ENCODE data around the gene ZNF586. TPM values are rescaled to one million over a fixed set of nuclear protein-coding genes. Genes with fewer than 3 reads are reported as not detected.
"Not testable (repeated sequence)": the region's sequence is repeated elsewhere in the genome, so short reads cannot be mapped to it uniquely, and the experiment has no call there.

ZNF586 gene
- total RNA-seq, 3 donors from 2014 or later: 14.7 to 17.6 (median 15.5) TPM

- peak overlapping the region; percentile 17 for H3K4me3 Mint-ChIP-seq
- H3K4me1 Mint-ChIP-seq (ENCODE audit: low read depth): peaks cover 47% of the 10 kb centered on the region
- peaks cover 22% of the 10 kb centered on the region for H3K36me3 Mint-ChIP-seq (ENCODE audit: insufficient read depth)
- DNase-seq (no peak), ATAC-seq (no peak)
- H3K27me3 Mint-ChIP-seq (ENCODE audit: low read depth): no peaks in the 10 kb centered on the region
- no peaks in the 10 kb centered on the region for H3K9me3 Mint-ChIP-seq
Observed at GRCh38 chr19:57812226-57812625, 42.8 kb downstream of the ZNF586 start.

- ATAC-seq: not testable (repeated sequence)
Observed at GRCh38 chr19:57812975-57813820, 43.7 kb downstream of the ZNF586 start.

GRCh38 chr19:57813919-57814504, 44.5 kb downstream of the ZNF586 start:
- Mint-ChIP-seq H3K36me3 (ENCODE audit: insufficient read depth) (peaks cover 14% of the 10 kb centered on the region), H3K9me3 (no peaks in the 10 kb centered on the region), H3K27me3 (ENCODE audit: low read depth) (no peaks in the 10 kb centered on the region), H3K4me3 (peak overlapping the region; percentile 96), H3K4me1 (ENCODE audit: low read depth) (peaks cover 47% of the 10 kb centered on the region)
- DNase-seq: no peak
- ATAC-seq: no peak

More at GRCh38 chr19:57812975-57813820, 43.7 kb downstream of the ZNF586 start:
- peaks cover 44% of the 10 kb centered on the region for H3K4me1 Mint-ChIP-seq (ENCODE audit: low read depth)
- not testable (repeated sequence) for H3K9me3 Mint-ChIP-seq; DNase-seq; H3K27me3 Mint-ChIP-seq (ENCODE audit: low read depth)
- H3K36me3 Mint-ChIP-seq (ENCODE audit: insufficient read depth): peaks cover 16% of the 10 kb centered on the region
- H3K4me3 Mint-ChIP-seq: peak overlapping the region; percentile 96

DNA sequence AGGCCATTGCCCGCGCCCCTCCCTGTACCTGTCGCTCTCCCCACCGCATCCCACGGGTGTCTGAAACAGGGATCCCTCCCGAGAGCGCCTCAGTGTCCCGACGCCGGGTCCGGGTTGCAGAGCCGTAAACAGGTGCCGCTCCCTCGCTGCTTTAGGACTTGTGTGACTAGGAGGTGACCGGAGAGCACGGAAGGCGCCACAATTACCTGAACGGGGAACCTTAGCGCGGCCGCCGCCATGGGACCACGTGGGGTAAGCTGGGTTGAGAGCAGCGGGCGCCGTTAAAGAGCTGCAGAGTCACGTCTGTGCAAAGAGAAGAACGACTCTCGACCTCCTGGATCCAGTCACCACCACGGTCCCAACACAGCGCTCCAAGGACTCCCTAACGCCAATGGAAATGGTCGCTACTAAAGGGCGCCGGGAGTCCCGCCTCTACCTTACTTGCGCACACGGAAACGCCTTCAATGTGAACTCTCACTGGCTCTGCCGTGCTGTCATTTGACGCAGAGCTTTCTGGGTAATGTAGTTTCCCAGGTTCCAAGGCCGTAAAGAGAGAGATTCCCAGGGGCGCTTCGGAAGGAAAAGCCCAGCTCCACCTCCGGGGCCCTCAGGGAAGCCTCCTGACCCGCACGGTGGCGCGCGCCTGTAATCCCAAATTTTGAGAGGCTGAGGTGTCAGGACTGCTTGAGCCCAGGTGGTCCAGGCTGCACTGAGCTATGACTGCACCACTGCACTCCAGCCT, 45.2 kb downstream of the ZNF586 start, which contains the start of gene ZNF552:
Gene ZNF552 (minus strand): TSS at position 409 of the 742 bp plus-strand sequence. CDS start 170 bp downstream, at position 239.
- peak; percentile 62 for DNase-seq
- Mint-ChIP-seq H3K27me3 (ENCODE audit: low read depth) (no peaks in the 10 kb centered on the region), H3K4me1 (ENCODE audit: low read depth) (peaks cover 44% of the 10 kb centered on the region), H3K9me3 (no peaks in the 10 kb centered on the region), H3K36me3 (ENCODE audit: insufficient read depth) (peaks cover 10% of the 10 kb centered on the region), H3K4me3 (peak within 1 kb of the TSS; percentile 96)
- peak; percentile 84 to 87 for ATAC-seq

GRCh38 chr19:57815247-57816075, 46.0 kb downstream of the ZNF586 start:
- H3K36me3 Mint-ChIP-seq (ENCODE audit: insufficient read depth): peaks cover 14% of the 10 kb centered on the region
- DNase-seq (no peak), ATAC-seq (no peak)
- H3K27me3 Mint-ChIP-seq (ENCODE audit: low read depth): no peaks in the 10 kb centered on the region
- no peaks in the 10 kb centered on the region for H3K9me3 Mint-ChIP-seq
- H3K4me1 Mint-ChIP-seq (ENCODE audit: low read depth): peaks cover 50% of the 10 kb centered on the region
- H3K4me3 Mint-ChIP-seq: peak overlapping the region; percentile 96

- Mint-ChIP-seq H3K27me3 (ENCODE audit: low read depth) (no peaks in the 10 kb centered on the region), H3K4me1 (ENCODE audit: low read depth) (peaks cover 60% of the 10 kb centered on the region), H3K4me3 (no peak overlapping the region), H3K36me3 (ENCODE audit: insufficient read depth) (peaks cover 17% of the 10 kb centered on the region), H3K9me3 (no peaks in the 10 kb centered on the region)
- ATAC-seq (no peak), DNase-seq (no peak)
Observed at GRCh38 chr19:57816652-57817051, 47.2 kb downstream of the ZNF586 start.

DNA sequence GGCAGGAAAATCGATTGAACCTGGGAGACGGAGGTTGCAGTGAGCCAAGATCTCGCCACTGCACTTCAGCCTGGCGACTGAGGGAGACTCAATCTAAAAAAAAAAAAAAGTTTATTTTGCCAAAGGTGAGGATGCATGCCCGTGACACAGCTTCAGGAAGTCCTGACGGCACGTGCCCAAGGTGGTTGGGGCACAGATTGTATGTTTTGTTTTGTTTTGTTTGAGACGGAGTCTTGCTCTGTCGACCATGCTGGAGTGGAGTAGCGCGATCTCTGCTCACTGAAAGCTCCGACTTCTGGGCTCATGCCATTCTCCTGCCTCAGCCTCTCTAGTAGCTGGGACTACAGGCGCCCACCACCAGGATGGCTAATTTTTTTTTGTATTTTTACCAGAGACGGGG, 48.5 kb downstream of the ZNF586 start:
- ATAC-seq (no peak), DNase-seq (no peak)
- H3K4me1 Mint-ChIP-seq (ENCODE audit: low read depth): peaks cover 61% of the 10 kb centered on the region
- H3K36me3 Mint-ChIP-seq (ENCODE audit: insufficient read depth): peaks cover 19% of the 10 kb centered on the region
- H3K4me3 Mint-ChIP-seq: no peak overlapping the region
- no peaks in the 10 kb centered on the region for H3K9me3 Mint-ChIP-seq
- no peaks in the 10 kb centered on the region for H3K27me3 Mint-ChIP-seq (ENCODE audit: low read depth)

GRCh38 chr19:57818378-57818777, 48.9 kb downstream of the ZNF586 start:
- ATAC-seq: no peak
- no peak for DNase-seq
- H3K9me3 Mint-ChIP-seq: no peaks in the 10 kb centered on the region
- H3K4me3 Mint-ChIP-seq: peak overlapping the region; percentile 64
- no peaks in the 10 kb centered on the region for H3K27me3 Mint-ChIP-seq (ENCODE audit: low read depth)
- peaks cover 20% of the 10 kb centered on the region for H3K36me3 Mint-ChIP-seq (ENCODE audit: insufficient read depth)
- H3K4me1 Mint-ChIP-seq (ENCODE audit: low read depth): peaks cover 61% of the 10 kb centered on the region

DNA sequence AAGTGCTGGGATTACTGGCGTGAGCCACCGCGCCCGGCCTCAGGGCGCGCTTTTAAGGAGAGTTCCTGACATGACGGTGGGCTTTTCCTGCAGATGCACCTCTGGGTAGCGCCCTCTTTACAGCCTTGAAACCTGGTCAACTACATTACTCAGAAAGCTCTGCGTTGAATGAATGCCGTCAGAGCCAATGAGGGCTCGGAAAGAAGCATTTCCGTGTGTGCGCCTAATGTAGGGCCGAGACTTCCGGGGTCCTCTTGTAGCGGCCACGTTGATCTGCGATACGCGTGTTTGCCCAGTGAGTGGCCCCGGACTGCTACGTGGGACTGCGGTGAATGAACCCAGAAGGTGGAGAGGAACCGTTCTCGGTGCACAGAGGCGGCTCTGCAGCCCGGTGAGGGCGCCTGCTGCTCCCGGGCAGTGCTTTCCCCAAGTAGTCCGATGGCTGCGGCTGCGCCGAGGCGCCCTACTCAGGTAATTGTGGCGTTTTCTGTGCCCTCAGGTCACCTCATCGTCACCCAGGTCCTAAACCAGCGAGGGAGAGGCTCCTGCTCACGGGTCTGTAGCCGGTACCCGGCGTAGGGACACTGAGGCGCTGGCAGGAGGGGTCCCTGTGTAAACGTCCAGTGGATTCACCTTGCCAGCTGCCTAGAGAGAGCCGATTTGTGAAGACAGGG, 50.1 kb downstream of the ZNF586 start:
- Mint-ChIP-seq H3K27me3 (ENCODE audit: low read depth) (no peaks in the 10 kb centered on the region), H3K36me3 (ENCODE audit: insufficient read depth) (peaks cover 25% of the 10 kb centered on the region), H3K9me3 (no peaks in the 10 kb centered on the region), H3K4me1 (ENCODE audit: low read depth) (peaks cover 60% of the 10 kb centered on the region), H3K4me3 (peak overlapping the region; percentile 99)
- ATAC-seq (peak; percentile 90 to 93), DNase-seq (peak; percentile 68)

GRCh38 chr19:57820599-57820998, 51.1 kb downstream of the ZNF586 start:
- DNase-seq: no peak
- Mint-ChIP-seq H3K27me3 (ENCODE audit: low read depth) (no peaks in the 10 kb centered on the region), H3K9me3 (no peaks in the 10 kb centered on the region), H3K36me3 (ENCODE audit: insufficient read depth) (peaks cover 26% of the 10 kb centered on the region), H3K4me1 (ENCODE audit: low read depth) (peaks cover 53% of the 10 kb centered on the region), H3K4me3 (peak overlapping the region; percentile 99)
- no peak for ATAC-seq

- H3K9me3 Mint-ChIP-seq; H3K27me3 Mint-ChIP-seq (ENCODE audit: low read depth); ATAC-seq; DNase-seq: not testable (repeated sequence)
- H3K36me3 Mint-ChIP-seq (ENCODE audit: insufficient read depth): peaks cover 28% of the 10 kb centered on the region
- H3K4me1 Mint-ChIP-seq (ENCODE audit: low read depth): peaks cover 54% of the 10 kb centered on the region
- H3K4me3 Mint-ChIP-seq: peak overlapping the region; percentile 99
Observed at GRCh38 chr19:57821095-57821494, 51.6 kb downstream of the ZNF586 start.

DNA sequence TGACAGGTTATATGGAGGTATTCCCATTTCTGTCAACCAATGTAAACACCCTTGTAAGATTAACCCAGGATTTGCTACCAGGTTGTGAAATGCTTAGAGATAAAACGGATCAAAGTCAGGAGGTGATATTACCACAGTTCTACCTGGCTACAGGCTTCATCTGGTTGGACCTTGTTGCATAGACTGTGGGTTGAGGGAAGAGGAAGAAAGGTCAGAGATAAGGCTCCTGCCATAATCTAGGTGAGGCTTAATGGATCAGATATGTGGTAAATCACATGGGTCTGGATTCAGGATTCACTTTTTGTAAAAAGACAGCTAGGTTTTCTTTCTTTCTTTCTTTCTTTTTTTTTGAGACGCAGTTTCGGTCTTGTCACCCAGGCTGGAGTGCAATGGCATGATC, 52.0 kb downstream of the ZNF586 start:
- ATAC-seq; DNase-seq; H3K27me3 Mint-ChIP-seq (ENCODE audit: low read depth); H3K9me3 Mint-ChIP-seq: not testable (repeated sequence)
- H3K4me1 Mint-ChIP-seq (ENCODE audit: low read depth): peaks cover 52% of the 10 kb centered on the region
- H3K36me3 Mint-ChIP-seq (ENCODE audit: insufficient read depth): peaks cover 30% of the 10 kb centered on the region
- H3K4me3 Mint-ChIP-seq: peak overlapping the region; percentile 99

DNA sequence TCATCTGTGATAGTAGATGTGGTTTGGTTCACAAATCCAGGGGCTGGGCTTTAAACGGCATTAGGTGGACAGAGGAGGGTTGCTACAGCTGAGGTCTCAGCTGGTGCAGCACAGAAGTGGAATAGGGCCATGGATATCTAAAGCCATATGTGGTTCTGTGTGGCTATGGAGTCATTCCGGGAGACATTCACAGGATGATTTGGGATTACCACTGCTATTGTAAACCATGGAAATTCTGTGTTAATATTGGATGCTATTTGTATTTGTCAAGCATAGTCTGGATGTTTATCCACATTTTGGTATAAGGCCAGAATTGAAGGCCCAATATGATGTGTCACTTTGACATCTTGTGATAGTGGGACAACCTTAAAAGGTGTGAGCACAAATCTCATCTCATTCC, 53.7 kb downstream of the ZNF586 start:
- not testable (repeated sequence) for ATAC-seq; H3K9me3 Mint-ChIP-seq; H3K27me3 Mint-ChIP-seq (ENCODE audit: low read depth); DNase-seq
- Mint-ChIP-seq H3K4me3 (peak overlapping the region; percentile 3), H3K36me3 (ENCODE audit: insufficient read depth) (peaks cover 34% of the 10 kb centered on the region), H3K4me1 (ENCODE audit: low read depth) (peaks cover 56% of the 10 kb centered on the region)
